Progenitor cell of endocrine pancreas (in vitro differentiated cells): ENCODE measurements around the gene GALR2. TPM values are rescaled to one million over a fixed set of nuclear protein-coding genes. Genes with fewer than 3 reads are reported as not detected.

ENCODE experiments used
- DNase-seq: peaks from one replicate; pipeline ENCODE4 v3.0.0; 2021; ENCODE audit warnings: low spot score; ENCODE audit not compliant: unreplicated experiment
- H3K27ac Mint-ChIP-seq: 2 replicates; pipeline ENCODE4 v1.8.0; 2021; ENCODE audit warnings: mild to moderate bottlenecking, moderate library complexity, mixed read lengths
- H3K27me3 Mint-ChIP-seq: 2 replicates; pipeline ENCODE4 v1.8.0; 2021; ENCODE audit warnings: mixed read lengths
- H3K36me3 Mint-ChIP-seq: 2 replicates; pipeline ENCODE4 v1.8.0; 2022; ENCODE audit warnings: mixed read lengths; ENCODE audit not compliant: insufficient read depth
- H3K4me1 Mint-ChIP-seq: 2 replicates; pipeline ENCODE4 v1.8.0; 2021; ENCODE audit warnings: low read depth, mixed read lengths
- H3K4me3 Mint-ChIP-seq: 2 replicates; pipeline ENCODE4 v1.8.0; 2021; ENCODE audit warnings: low read depth, mild to moderate bottlenecking, moderate library complexity, mixed read lengths
- H3K9me3 Mint-ChIP-seq: 2 replicates; pipeline ENCODE4 v1.8.0; 2021; ENCODE audit warnings: low read depth, mixed read lengths
- CTCF ChIP-seq: fragments of 200-600 bp; sonication (generic); IDR thresholded peaks from one replicate; pipeline ENCODE4 v1.5.0; 2021; ENCODE audit warnings: antibody characterized with exemption, mild to moderate bottlenecking; ENCODE audit not compliant: unreplicated experiment
- long read RNA-seq: library from polyadenylated mRNA; unstranded; transcript quantifications from one replicate; pipeline ENCODE4 v2.0.0, GENCODE V29; 2020
- total RNA-seq: library from RNA; stranded (reverse); gene quantifications from 2 replicates; pipeline ENCODE4 v1.2.1, GENCODE V29; 2021

GALR2 gene, protein sequence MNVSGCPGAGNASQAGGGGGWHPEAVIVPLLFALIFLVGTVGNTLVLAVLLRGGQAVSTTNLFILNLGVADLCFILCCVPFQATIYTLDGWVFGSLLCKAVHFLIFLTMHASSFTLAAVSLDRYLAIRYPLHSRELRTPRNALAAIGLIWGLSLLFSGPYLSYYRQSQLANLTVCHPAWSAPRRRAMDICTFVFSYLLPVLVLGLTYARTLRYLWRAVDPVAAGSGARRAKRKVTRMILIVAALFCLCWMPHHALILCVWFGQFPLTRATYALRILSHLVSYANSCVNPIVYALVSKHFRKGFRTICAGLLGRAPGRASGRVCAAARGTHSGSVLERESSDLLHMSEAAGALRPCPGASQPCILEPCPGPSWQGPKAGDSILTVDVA
- 1.0 and 1.1 TPM in 2 replicates for total RNA-seq
- long read RNA-seq, partial matches to known transcripts, result 0 of 1 reads
- long read RNA-seq, other reads (novel, unspliced or antisense), result 1 of 1 reads

GRCh38 chr17:76074390-76075363 is at the start of gene GALR2:
Gene GALR2, plus strand, starts transcription at chr17:76074781. Its CDS starts 103 bp downstream, at chr17:76074884.
- no peak for DNase-seq
- H3K4me3 Mint-ChIP-seq, result peak within 1 kb of the TSS; percentile 53

GRCh38 chr17:76025294-76025693 is 49.3 kb upstream of the GALR2 start:
- Mint-ChIP-seq H3K4me3 (no peak overlapping the region), H3K9me3 (no peaks in the 10 kb centered on the region), H3K4me1 (peaks cover 11% of the 10 kb centered on the region), H3K27me3 (peaks cover 7% of the 10 kb centered on the region), H3K27ac (no peak overlapping the region), H3K36me3 (no peaks in the 10 kb centered on the region)
- TF ChIP-seq CTCF, result no peak
- no peak for DNase-seq

More at GRCh38 chr17:76074390-76075363, at the start of gene GALR2:
- no peaks in the 10 kb centered on the region for H3K9me3 Mint-ChIP-seq
- peaks cover 23% of the 10 kb centered on the region for H3K4me1 Mint-ChIP-seq
- peak within 1 kb of the TSS; percentile 70 for H3K27ac Mint-ChIP-seq
- no peaks in the 10 kb centered on the region for H3K36me3 Mint-ChIP-seq
- peaks cover 56% of the 10 kb centered on the region for H3K27me3 Mint-ChIP-seq
- no peak for TF ChIP-seq CTCF

DNA sequence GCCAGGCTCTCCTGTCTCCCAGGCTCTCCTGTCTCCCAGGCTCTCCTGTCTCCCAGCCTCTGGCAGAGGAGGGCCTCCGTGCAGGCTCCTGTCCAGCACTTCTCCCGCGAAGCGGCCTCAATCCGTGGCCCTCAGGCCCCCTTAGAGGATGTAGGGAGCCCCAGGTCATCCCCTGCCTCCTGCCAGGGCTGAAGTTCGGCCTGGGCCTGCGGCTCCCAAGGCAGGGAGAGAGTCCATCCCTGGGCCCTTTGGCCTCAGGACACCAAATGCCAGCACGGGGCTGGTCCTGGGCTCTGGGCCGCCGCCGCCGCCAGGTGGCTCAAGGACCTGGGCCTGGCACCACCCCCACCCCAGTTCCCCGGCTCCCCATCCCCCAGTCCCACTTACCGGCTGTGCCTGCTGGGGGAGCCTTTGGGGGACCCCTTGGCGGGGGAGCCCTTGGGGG is 47.8 kb upstream of the GALR2 start:
- no peak overlapping the region for H3K4me3 Mint-ChIP-seq
- TF ChIP-seq CTCF, result no peak
- DNase-seq, result no peak
- no peak overlapping the region for H3K27ac Mint-ChIP-seq
- peaks cover 10% of the 10 kb centered on the region for H3K4me1 Mint-ChIP-seq
- H3K27me3 Mint-ChIP-seq, result peaks cover 6% of the 10 kb centered on the region
- H3K36me3 Mint-ChIP-seq, result no peaks in the 10 kb centered on the region
- no peaks in the 10 kb centered on the region for H3K9me3 Mint-ChIP-seq

GRCh38 chr17:76027159-76027839 is 47.3 kb upstream of the GALR2 start, which contains the start of gene EVPL:
Gene EVPL, minus strand, starts transcription at chr17:76027306. Its CDS starts 108 bp downstream, at chr17:76027198.
- H3K36me3 Mint-ChIP-seq, result no peaks in the 10 kb centered on the region

More at GRCh38 chr17:76027159-76027839, 47.3 kb upstream of the GALR2 start, which contains the start of gene EVPL:
- DNase-seq, result no peak
- no peak within 1 kb of the TSS for H3K4me3 Mint-ChIP-seq
- H3K27ac Mint-ChIP-seq, result no peak within 1 kb of the TSS
- peaks cover 10% of the 10 kb centered on the region for H3K4me1 Mint-ChIP-seq
- no peak for TF ChIP-seq CTCF
- H3K27me3 Mint-ChIP-seq, result peaks cover 6% of the 10 kb centered on the region
- H3K9me3 Mint-ChIP-seq, result no peaks in the 10 kb centered on the region
